SK-N-SH (cell line): ENCODE results near the gene TM9SF3. TPM values are rescaled to one million over a fixed set of nuclear protein-coding genes. Genes with fewer than 3 reads are reported as not detected.

Experiments used
- CTCF ChIA-PET: fragments of 300-600, 350-600 bp; formaldehyde crosslinking; extraction: SDS; loops from one replicate; lab custom pipeline; 2021; lab: Yijun Ruan, JAX
- POLR2A ChIA-PET: fragments of 350-600 bp; sonication (Branson Sonifier 250); formaldehyde crosslinking; extraction: SDS; loops from one replicate; lab custom pipeline; 2020; ENCODE audit warnings: antibody characterized with exemption, inconsistent platforms; lab: Yijun Ruan, JAX
- DNase-seq: peaks from one replicate; pipeline ENCODE4 v3.0.0; 2012
- H2AFZ ChIP-seq: fragments of 200-600 bp; sonication (generic); 2 replicates; pipeline ENCODE4 v1.8.1; 2016; ENCODE audit warnings: antibody characterized with exemption, mild to moderate bottlenecking, low read depth
- H3F3A ChIP-seq: fragments of 200-600 bp; sonication (generic); replicated peaks from 2 replicates; pipeline ENCODE3; 2016; ENCODE audit warnings: antibody characterized with exemption, mild to moderate bottlenecking; ENCODE audit not compliant: insufficient read depth
- H3K27ac ChIP-seq, 2 experiments: fragments of 200-500 bp in 1 of 2; fragments of 200-600 bp in 1 of 2; sonication (Bioruptor generic) in 1 of 2; sonication (generic), shearing (Covaris generic) in 1 of 2; 2 replicates each; pipeline versions ENCODE4 v1.5.1 to v1.6.1; 2014 to 2016; ENCODE audit warnings: low read depth in 2 of 2, inconsistent platforms in 1 of 2, low read length in 1 of 2, mild to moderate bottlenecking in 1 of 2, mixed read lengths in 1 of 2
- H3K27me3 ChIP-seq: fragments of 200-600 bp; sonication (generic), shearing (Covaris generic); 2 replicates; pipeline ENCODE4 v1.6.1; 2016; ENCODE audit warnings: mixed run types; ENCODE audit not compliant: insufficient read depth
- H3K36me3 ChIP-seq, 2 experiments: fragments of 200-500 bp in 1 of 2; fragments of 200-600 bp in 1 of 2; sonication (Bioruptor generic) in 1 of 2; sonication (generic) in 1 of 2; replicated peaks in 1 of 2; 2 replicates each; pipeline versions ENCODE3 to v1.5.1; 2014 to 2016; ENCODE audit warnings: low read length in 1 of 2, mild to moderate bottlenecking in 1 of 2; ENCODE audit not compliant: insufficient read depth in 2 of 2, control insufficient read depth in 1 of 2
- H3K4me1 ChIP-seq, 2 experiments: fragments of 200-500 bp in 1 of 2; fragments of 200-600 bp in 1 of 2; sonication (Bioruptor generic) in 1 of 2; sonication (generic), shearing (Covaris generic) in 1 of 2; 2 replicates each; pipeline versions ENCODE4 v1.5.1 to v1.6.1; 2014 to 2016; ENCODE audit warnings: low read depth in 1 of 2, low read length in 1 of 2, mixed run types in 1 of 2; ENCODE audit not compliant: insufficient read depth in 2 of 2, control insufficient read depth in 1 of 2
- H3K4me2 ChIP-seq: fragments of 200-600 bp; sonication (generic), shearing (Covaris generic); 2 replicates; pipeline ENCODE4 v1.6.1; 2017; ENCODE audit warnings: mixed run types
- H3K4me3 ChIP-seq, 2 experiments: fragments of 200-500 bp in 1 of 2; fragments of 200-600 bp in 1 of 2; sonication (Bioruptor generic) in 1 of 2; sonication (generic), shearing (Covaris generic) in 1 of 2; 2 replicates each; pipeline versions ENCODE4 v1.5.1 to v1.8.1; 2014 to 2016; ENCODE audit warnings: low read depth in 2 of 2, inconsistent platforms in 1 of 2, low read length in 1 of 2, mild to moderate bottlenecking in 1 of 2, mixed read lengths in 1 of 2, moderate library complexity in 1 of 2
- H3K79me2 ChIP-seq: fragments of 200-600 bp; sonication (generic); 2 replicates; pipeline ENCODE4 v1.8.1; 2017; ENCODE audit warnings: mild to moderate bottlenecking; ENCODE audit not compliant: insufficient read depth
- H3K9ac ChIP-seq: fragments of 200-600 bp; sonication (generic); 2 replicates; pipeline ENCODE4 v1.6.1; 2017; ENCODE audit warnings: mixed run types
- H3K9me2 ChIP-seq: fragments of 200-600 bp; sonication (generic); 2 replicates; pipeline ENCODE4 v1.6.1; 2017; ENCODE audit warnings: mixed run types
- H3K9me3 ChIP-seq: fragments of 200-600 bp; sonication (generic); 2 replicates; pipeline ENCODE4 v1.6.1; 2017; ENCODE audit warnings: mixed run types, mild to moderate bottlenecking, moderate library complexity
- H4K20me1 ChIP-seq: fragments of 200-600 bp; sonication (generic); 2 replicates; pipeline ENCODE4 v1.6.1; 2017; ENCODE audit warnings: mild to moderate bottlenecking, mixed run types; ENCODE audit not compliant: insufficient read depth
- EP300 ChIP-seq, 2 experiments: IDR thresholded peaks; 2 replicates each; pipeline versions ENCODE4 v1.4.0 to v1.6.1; 2012; ENCODE audit warnings: borderline replicate concordance in 1 of 2, low read depth in 1 of 2, low read length in 1 of 2
- FOXM1 ChIP-seq: IDR thresholded peaks from 2 replicates; pipeline ENCODE4 v1.4.0; 2012; ENCODE audit warnings: low read depth, mild to moderate bottlenecking
- GABPA ChIP-seq: IDR thresholded peaks from 2 replicates; pipeline ENCODE4 v1.4.0; 2012; ENCODE audit warnings: low read depth, mild to moderate bottlenecking
- GATA2 ChIP-seq: sonication (generic); formaldehyde crosslinking; IDR thresholded peaks from 2 replicates; pipeline ENCODE4 v1.5.0; 2020; ENCODE audit warnings: mild to moderate bottlenecking, missing genetic modification reagents
- JUND ChIP-seq: IDR thresholded peaks from 2 replicates; pipeline ENCODE4 v1.4.0; 2012
- POLR2AphosphoS5 ChIP-seq: IDR thresholded peaks from 2 replicates; pipeline ENCODE4 v1.6.1; 2012; ENCODE audit warnings: low read depth, low read length
- RXRA ChIP-seq: IDR thresholded peaks from 2 replicates; pipeline ENCODE4 v1.4.0; 2012; ENCODE audit warnings: low read depth, mild to moderate bottlenecking, borderline replicate concordance
- SIN3A ChIP-seq: IDR thresholded peaks from 2 replicates; pipeline ENCODE4 v1.6.1; 2012; ENCODE audit warnings: low read depth, mild to moderate bottlenecking, low read length, moderate library complexity, borderline replicate concordance
- TCF12 ChIP-seq: IDR thresholded peaks from 2 replicates; pipeline ENCODE4 v1.4.0; 2012
- TEAD4 ChIP-seq: IDR thresholded peaks from 2 replicates; pipeline ENCODE4 v1.4.0; 2012; ENCODE audit warnings: mild to moderate bottlenecking, borderline replicate concordance; ENCODE audit not compliant: insufficient read depth
- ZBTB33 ChIP-seq: IDR thresholded peaks from 2 replicates; pipeline ENCODE4 v1.4.0; 2012; ENCODE audit warnings: low read depth, borderline replicate concordance
- WGBS: methylation state at CpG from one replicate; pipeline ENCODE4 v1.1.6; 2017; ENCODE audit warnings: low lambda C conversion rate; 5-methylcytosine and 5-hydroxymethylcytosine counted together
- polyA plus RNA-seq, 3 experiments: library from polyadenylated mRNA; depleted of rRNA; stranded (reverse); fragments of >200 nt; gene quantifications; 2 replicates each; pipeline ENCODE4 v1.2.3, GENCODE V29; 2012
- TF ChIP-seq, protein P1 (sequence below): fragments of 200-600 bp; sonication (generic); IDR thresholded peaks from 2 replicates; pipeline ENCODE4 v1.6.1; 2017; ENCODE audit warnings: antibody characterized with exemption, mild to moderate bottlenecking, moderate library complexity
- TF ChIP-seq, protein P2 (sequence below): IDR thresholded peaks from 2 replicates; pipeline ENCODE4 v1.6.1; 2012; ENCODE audit warnings: mild to moderate bottlenecking, low read depth, low read length, moderate library complexity

Gene TM9SF3
- polyA plus RNA-seq, 1 of the 3 experiments (the other 2 are of a cell fraction), result 24.9 TPM

GRCh38 chr10:96579133-96579532, 7.7 kb downstream of the TM9SF3 start:
- Histone ChIP-seq H3K27ac (no peak overlapping the region), H3K36me3 (peaks cover 19 to 21% of the 10 kb centered on the region in 2 experiments), H3K4me2 (no peak overlapping the region), H2AFZ (no peak overlapping the region), H3K9me2 (no peaks in the 10 kb centered on the region), H4K20me1 (peaks cover 98% of the 10 kb centered on the region), H3K9me3 (no peaks in the 10 kb centered on the region), H3K4me3 (no peak overlapping the region), H3F3A (peaks cover 4% of the 10 kb centered on the region), H3K9ac (no peak overlapping the region), H3K4me1 (peaks cover 0 to 5% of the 10 kb centered on the region in 2 experiments; a peak in 2 of 4 replicates), H3K27me3 (no peaks in the 10 kb centered on the region), H3K79me2 (peaks cover 100% of the 10 kb centered on the region)
- no peak for DNase-seq
- CTCF ChIA-PET, result interaction anchor here (1.2 kb wide), 1 partner anchor 23 kb away, joined by 4 read pairs; no protein-coding TSS in a partner anchor
- POLR2A ChIA-PET, result no interaction called here
- TF ChIP-seq, protein P1, sequence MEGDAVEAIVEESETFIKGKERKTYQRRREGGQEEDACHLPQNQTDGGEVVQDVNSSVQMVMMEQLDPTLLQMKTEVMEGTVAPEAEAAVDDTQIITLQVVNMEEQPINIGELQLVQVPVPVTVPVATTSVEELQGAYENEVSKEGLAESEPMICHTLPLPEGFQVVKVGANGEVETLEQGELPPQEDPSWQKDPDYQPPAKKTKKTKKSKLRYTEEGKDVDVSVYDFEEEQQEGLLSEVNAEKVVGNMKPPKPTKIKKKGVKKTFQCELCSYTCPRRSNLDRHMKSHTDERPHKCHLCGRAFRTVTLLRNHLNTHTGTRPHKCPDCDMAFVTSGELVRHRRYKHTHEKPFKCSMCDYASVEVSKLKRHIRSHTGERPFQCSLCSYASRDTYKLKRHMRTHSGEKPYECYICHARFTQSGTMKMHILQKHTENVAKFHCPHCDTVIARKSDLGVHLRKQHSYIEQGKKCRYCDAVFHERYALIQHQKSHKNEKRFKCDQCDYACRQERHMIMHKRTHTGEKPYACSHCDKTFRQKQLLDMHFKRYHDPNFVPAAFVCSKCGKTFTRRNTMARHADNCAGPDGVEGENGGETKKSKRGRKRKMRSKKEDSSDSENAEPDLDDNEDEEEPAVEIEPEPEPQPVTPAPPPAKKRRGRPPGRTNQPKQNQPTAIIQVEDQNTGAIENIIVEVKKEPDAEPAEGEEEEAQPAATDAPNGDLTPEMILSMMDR, result no peak
- TF ChIP-seq TEAD4 (no peak), FOXM1 (no peak), GABPA (no peak), GATA2 (CRISPR knock-in tag) (no peak), JUND (no peak), POLR2AphosphoS5 (no peak), ZBTB33 (no peak), TCF12 (no peak), SIN3A (no peak)
- WGBS, result 92% methylated on average over 2 of the region's 2 CpGs

GRCh38 chr10:96578633-96579032, 8.2 kb downstream of the TM9SF3 start:
- Histone ChIP-seq H4K20me1 (peaks cover 98% of the 10 kb centered on the region), H3K79me2 (peaks cover 100% of the 10 kb centered on the region), H2AFZ (no peak overlapping the region), H3K27ac (no peak overlapping the region), H3K9me3 (no peaks in the 10 kb centered on the region), H3K4me3 (no peak overlapping the region), H3K36me3 (peaks cover 19 to 25% of the 10 kb centered on the region in 2 experiments), H3K9ac (no peak overlapping the region), H3K9me2 (no peaks in the 10 kb centered on the region), H3F3A (peaks cover 4% of the 10 kb centered on the region), H3K27me3 (no peaks in the 10 kb centered on the region), H3K4me1 (peaks cover 0 to 5% of the 10 kb centered on the region in 2 experiments; a peak in 2 of 4 replicates), H3K4me2 (no peak overlapping the region)
- POLR2A ChIA-PET, result no interaction called here
- CTCF ChIA-PET, result no interaction called here
- no peak for TF ChIP-seq RXRA
- TF ChIP-seq, protein P1, result no peak
- TF ChIP-seq TCF12, result no peak
- TF ChIP-seq, protein P2, sequence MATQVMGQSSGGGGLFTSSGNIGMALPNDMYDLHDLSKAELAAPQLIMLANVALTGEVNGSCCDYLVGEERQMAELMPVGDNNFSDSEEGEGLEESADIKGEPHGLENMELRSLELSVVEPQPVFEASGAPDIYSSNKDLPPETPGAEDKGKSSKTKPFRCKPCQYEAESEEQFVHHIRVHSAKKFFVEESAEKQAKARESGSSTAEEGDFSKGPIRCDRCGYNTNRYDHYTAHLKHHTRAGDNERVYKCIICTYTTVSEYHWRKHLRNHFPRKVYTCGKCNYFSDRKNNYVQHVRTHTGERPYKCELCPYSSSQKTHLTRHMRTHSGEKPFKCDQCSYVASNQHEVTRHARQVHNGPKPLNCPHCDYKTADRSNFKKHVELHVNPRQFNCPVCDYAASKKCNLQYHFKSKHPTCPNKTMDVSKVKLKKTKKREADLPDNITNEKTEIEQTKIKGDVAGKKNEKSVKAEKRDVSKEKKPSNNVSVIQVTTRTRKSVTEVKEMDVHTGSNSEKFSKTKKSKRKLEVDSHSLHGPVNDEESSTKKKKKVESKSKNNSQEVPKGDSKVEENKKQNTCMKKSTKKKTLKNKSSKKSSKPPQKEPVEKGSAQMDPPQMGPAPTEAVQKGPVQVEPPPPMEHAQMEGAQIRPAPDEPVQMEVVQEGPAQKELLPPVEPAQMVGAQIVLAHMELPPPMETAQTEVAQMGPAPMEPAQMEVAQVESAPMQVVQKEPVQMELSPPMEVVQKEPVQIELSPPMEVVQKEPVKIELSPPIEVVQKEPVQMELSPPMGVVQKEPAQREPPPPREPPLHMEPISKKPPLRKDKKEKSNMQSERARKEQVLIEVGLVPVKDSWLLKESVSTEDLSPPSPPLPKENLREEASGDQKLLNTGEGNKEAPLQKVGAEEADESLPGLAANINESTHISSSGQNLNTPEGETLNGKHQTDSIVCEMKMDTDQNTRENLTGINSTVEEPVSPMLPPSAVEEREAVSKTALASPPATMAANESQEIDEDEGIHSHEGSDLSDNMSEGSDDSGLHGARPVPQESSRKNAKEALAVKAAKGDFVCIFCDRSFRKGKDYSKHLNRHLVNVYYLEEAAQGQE, result no peak
- TF ChIP-seq EP300 (IDR thresholded peaks at IDR 0.05; ENCODE audit: borderline replicate concordance in 1 of 2, low read depth in 1 of 2, low read length in 1 of 2), result no peak
- no peak for TF ChIP-seq POLR2AphosphoS5
- 95% methylated on average over 5 of the region's 5 CpGs for WGBS
- no peak for DNase-seq
